HepG2 (cell line): Measurements from ENCODE around the gene AVPR2. TPM values are rescaled to one million over a fixed set of nuclear protein-coding genes. Genes with fewer than 3 reads are reported as not detected.
A peak's percentile ranks its signal among the peaks of the same experiment; 100 is the strongest.

Experiments
- ATAC-seq: fragments of 200-7000 bp; cut with Tn5 transposase; 3 replicates; pipeline ENCODE4 v1.9.1; 2020; ENCODE audit warnings: mild to moderate bottlenecking, moderate library complexity
- BruUV-seq: library from RNA; stranded (reverse); fragments of 400-500 nt; replicated peaks from 2 replicates; lab custom pipeline; 2021; lab: Mats Ljungman, UMichigan
- CTCF ChIA-PET: fragments of 300-600 bp; formaldehyde crosslinking; extraction: SDS; loops from one replicate; lab custom pipeline; 2021; ENCODE audit warnings: low total read pairs, inconsistent platforms, low intra/inter-chr PET ratio; lab: Yijun Ruan, JAX
- POLR2A ChIA-PET: fragments of 350-600 bp; sonication (Branson Sonifier 250); formaldehyde crosslinking; loops from one replicate; lab custom pipeline; 2020; ENCODE audit warnings: antibody characterized with exemption, inconsistent platforms; lab: Yijun Ruan, JAX
- DNase-seq: peaks from one replicate; pipeline ENCODE4 v3.0.0-alpha.2; 2015; ENCODE audit warnings: low spot score
- FAIRE-seq: peaks from 3 replicates; lab custom pipeline; 2011; peaks lifted over from hg19 to GRCh38; lab: Jason Lieb, UNC
- H2AFZ ChIP-seq: one replicate; pipeline ENCODE4 v1.6.1; 2011; ENCODE audit warnings: low read length, inconsistent platforms
- H3K27ac ChIP-seq: fragments of 300-600 bp; 3 replicates; pipeline ENCODE4 v1.8.0; 2011; ENCODE audit warnings: mixed run types, mild to moderate bottlenecking, mixed read lengths, low read length, inconsistent platforms; ENCODE audit not compliant: insufficient read depth; ENCODE audit errors: extremely low read length
- H3K27me3 ChIP-seq, 2 experiments: fragments of 200-600 bp in 1 of 2; 2 replicates in 1 of 2; 3 replicates in 1 of 2; pipeline versions ENCODE4 v1.6.0 to v1.8.0; 2011; ENCODE audit warnings: low read length in 2 of 2, mild to moderate bottlenecking in 2 of 2, moderate library complexity in 2 of 2, inconsistent platforms in 1 of 2; ENCODE audit not compliant: insufficient read depth in 2 of 2, control insufficient read depth in 1 of 2
- H3K36me3 ChIP-seq, 2 experiments: fragments of 200-600 bp in 1 of 2; replicated peaks in 1 of 2; 2 replicates in 1 of 2; 3 replicates in 1 of 2; pipeline versions ENCODE4 v1.5.1 to v1.8.0; 2011; ENCODE audit warnings: low read length in 2 of 2, inconsistent platforms in 1 of 2; ENCODE audit not compliant: insufficient read depth in 2 of 2, control insufficient read depth in 1 of 2
- H3K4me1 ChIP-seq: 2 replicates; pipeline ENCODE4 v1.5.1; 2012; ENCODE audit warnings: low read length, inconsistent platforms; ENCODE audit not compliant: insufficient read depth
- H3K4me2 ChIP-seq: 2 replicates; pipeline ENCODE4 v1.6.0; 2011; ENCODE audit warnings: low read depth, low read length, inconsistent platforms
- H3K4me3 ChIP-seq, 3 experiments: fragments of 200-600 bp in 1 of 3; sonication (generic), shearing (Covaris generic) in 1 of 3; replicated peaks in 1 of 3; 2 replicates each; pipeline ENCODE4 v1.5.1; 2011 to 2016; ENCODE audit warnings: low read length in 3 of 3, inconsistent platforms in 2 of 3, low read depth in 2 of 3, mild to moderate bottlenecking in 2 of 3, control low read depth in 1 of 3, mixed read lengths in 1 of 3; ENCODE audit not compliant: insufficient read depth in 1 of 3
- H3K79me2 ChIP-seq: one replicate; pipeline ENCODE4 v1.6.1; 2011; ENCODE audit warnings: low read length, inconsistent platforms; ENCODE audit not compliant: insufficient read depth
- H3K9ac ChIP-seq: 2 replicates; pipeline ENCODE4 v1.6.0; 2011; ENCODE audit warnings: mild to moderate bottlenecking, low read depth, low read length, inconsistent platforms; ENCODE audit not compliant: insufficient read depth
- H3K9me3 ChIP-seq: 2 replicates; pipeline ENCODE4 v1.5.1; 2012; ENCODE audit warnings: mild to moderate bottlenecking, low read length
- H4K20me1 ChIP-seq: 2 replicates; pipeline ENCODE4 v1.6.0; 2011; ENCODE audit warnings: inconsistent platforms, mild to moderate bottlenecking, low read length, moderate library complexity; ENCODE audit not compliant: insufficient read depth
- ADNP ChIP-seq: sonication (generic); formaldehyde crosslinking; IDR thresholded peaks from 2 replicates; pipeline ENCODE4 v1.4.0; 2020; ENCODE audit warnings: missing genetic modification reagents
- CBX1 ChIP-seq: IDR thresholded peaks from one replicate; pipeline ENCODE4 v1.6.1; 2016; ENCODE audit warnings: antibody characterized with exemption, low read depth
- FOXC1 ChIP-seq: sonication (generic); formaldehyde crosslinking; IDR thresholded peaks from 2 replicates; pipeline ENCODE4 v1.8.0; 2022; ENCODE audit warnings: mild to moderate bottlenecking, missing genetic modification reagents, borderline replicate concordance
- GATAD2A ChIP-seq: IDR thresholded peaks from 2 replicates; pipeline ENCODE4 v1.6.1; 2016
- HDAC6 ChIP-seq: fragments of 200-600 bp; sonication (generic); IDR thresholded peaks from 2 replicates; pipeline ENCODE4 v1.7.0; 2017; ENCODE audit warnings: mild to moderate bottlenecking, antibody characterized with exemption, low read length, low read depth
- MIER2 ChIP-seq: IDR thresholded peaks from 2 replicates; pipeline ENCODE4 v1.6.1; 2016; ENCODE audit warnings: missing biosample characterization, missing genetic modification reagents
- NCOA2 ChIP-seq: sonication (generic); formaldehyde crosslinking; IDR thresholded peaks from 2 replicates; pipeline ENCODE4 v1.8.0; 2022; ENCODE audit warnings: inconsistent platforms
- SCMH1 ChIP-seq: sonication (generic); formaldehyde crosslinking; IDR thresholded peaks from 2 replicates; pipeline ENCODE4 v1.9.0; 2021; ENCODE audit warnings: missing genetic modification reagents, mild to moderate bottlenecking, borderline replicate concordance
- TOE1 ChIP-seq: sonication (generic); formaldehyde crosslinking; IDR thresholded peaks from 2 replicates; pipeline ENCODE4 v1.4.0; 2020; ENCODE audit warnings: mild to moderate bottlenecking, missing genetic modification reagents
- ZMYM4 ChIP-seq: sonication (generic); formaldehyde crosslinking; IDR thresholded peaks from 2 replicates; pipeline ENCODE4 v1.8.1; 2023; ENCODE audit warnings: mild to moderate bottlenecking, missing genetic modification reagents
- ZNF335 ChIP-seq: sonication (generic); formaldehyde crosslinking; IDR thresholded peaks from 2 replicates; pipeline ENCODE4 v1.4.0; 2020; ENCODE audit warnings: missing genetic modification reagents
- ZNF703 ChIP-seq: sonication (generic); formaldehyde crosslinking; IDR thresholded peaks from 2 replicates; pipeline ENCODE4 v1.5.1; 2020; ENCODE audit warnings: missing genetic modification reagents, mild to moderate bottlenecking, moderate library complexity, borderline replicate concordance
- ZSCAN22 ChIP-seq: sonication (generic); formaldehyde crosslinking; IDR thresholded peaks from 2 replicates; pipeline ENCODE4 v1.4.0; 2020; ENCODE audit warnings: mild to moderate bottlenecking, missing genetic modification reagents
- WGBS: methylation state at CpG from one replicate; pipeline ENCODE4 v1.1.6; 2017; ENCODE audit warnings: low lambda C conversion rate; 5-methylcytosine and 5-hydroxymethylcytosine counted together
- in situ Hi-C: cut with HindIII; loops from 2 replicates; pipeline ENCODE4 v1.10.0; 2017; ENCODE audit warnings: low pct_unique_long_range_greater_than_20kb; ENCODE audit not compliant: extremely low pct_ligation_motif_present
- intact Hi-C: fragments of 100-400 bp; cut with micrococcal nuclease; formaldehyde crosslinking; loops from one replicate; pipeline ENCODE4 v1.10.0; 2022; ENCODE audit not compliant: unreplicated experiment
- polyA plus RNA-seq, 8 experiments: library from polyadenylated mRNA; depleted of rRNA in 3 of 8; stranded (reverse) in 7 of 8; unstranded in 1 of 8; fragments of >200 nt; fragmentation: Illumina TruSeq in 4 of 8; extraction: Trizol in 4 of 8; gene quantifications; 2 replicates each; pipeline versions ENCODE4 v1.2.1 to v1.2.3, GENCODE V29; 2011 to 2016; ENCODE audit warnings: low read depth in 4 of 8, missing spikeins in 1 of 8, mixed read lengths in 1 of 8; ENCODE audit not compliant: insufficient read depth in 1 of 8
- total RNA-seq, 5 experiments: library from RNA; depleted of rRNA; stranded (reverse); fragments of >200 nt; fragmentation: Illumina TruSeq; extraction: Trizol; gene quantifications; 2 replicates each; pipeline ENCODE4 v1.2.3, GENCODE V29; 2016; ENCODE audit warnings: low read depth in 1 of 5
- TF ChIP-seq, protein P1 (sequence below): sonication (generic); formaldehyde crosslinking; IDR thresholded peaks from 2 replicates; pipeline ENCODE4 v1.8.0; 2022; ENCODE audit warnings: missing genetic modification reagents, low read depth, mild to moderate bottlenecking, borderline replicate concordance
- TF ChIP-seq, protein P2 (sequence below): sonication (generic); formaldehyde crosslinking; IDR thresholded peaks from 2 replicates; pipeline ENCODE4 v1.4.0; 2020; ENCODE audit warnings: missing genetic modification reagents
- TF ChIP-seq, protein P3 (sequence below): IDR thresholded peaks from 2 replicates; pipeline ENCODE4 v1.6.1; 2016; ENCODE audit warnings: missing compliant biosample characterization, missing genetic modification reagents, borderline replicate concordance
- TF ChIP-seq, protein P4 (sequence below): sonication (generic); formaldehyde crosslinking; IDR thresholded peaks from 2 replicates; pipeline ENCODE4 v1.5.1; 2020; ENCODE audit warnings: mild to moderate bottlenecking, missing genetic modification reagents, borderline replicate concordance

The AVPR2 gene
- total and polyA plus RNA-seq, 2 of the 13 experiments (the other 11 are each of a cell fraction or from before 2014, with no cell fraction given) = not detected

DNA sequence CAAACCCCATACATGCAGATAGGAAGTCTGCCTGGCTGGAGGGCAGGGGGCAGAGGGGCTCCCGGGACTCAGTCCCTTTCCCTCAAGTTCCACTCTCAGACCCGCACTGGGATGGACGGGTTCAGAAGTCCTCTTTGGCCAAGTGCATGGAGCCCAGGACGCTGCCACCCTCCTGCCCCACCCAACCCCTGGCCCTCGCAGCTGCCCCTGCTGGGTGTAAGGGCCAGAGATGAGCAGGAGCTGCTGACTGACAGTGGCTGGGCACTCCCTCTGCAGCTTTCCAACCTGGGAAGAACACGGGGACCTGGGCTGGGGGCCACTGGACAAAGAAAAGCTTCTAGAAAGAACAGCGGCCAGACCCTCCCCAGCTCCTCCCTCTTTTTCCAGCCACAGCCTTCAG is 21.9 kb upstream of the AVPR2 start:
- TF ChIP-seq GATAD2A (no peak), ZNF703 (no peak), CBX1 (no peak), HDAC6 (no peak), ZMYM4 (CRISPR knock-in tag) (no peak), ADNP (no peak), ZNF335 (CRISPR knock-in tag) (no peak), NCOA2 (CRISPR knock-in tag) (no peak), ZSCAN22 (CRISPR knock-in tag) (no peak), MIER2 (CRISPR knock-in tag) (no peak), FOXC1 (CRISPR knock-in tag) (no peak), SCMH1 (CRISPR knock-in tag) (no peak), TOE1 (no peak)
- TF ChIP-seq, protein P1, sequence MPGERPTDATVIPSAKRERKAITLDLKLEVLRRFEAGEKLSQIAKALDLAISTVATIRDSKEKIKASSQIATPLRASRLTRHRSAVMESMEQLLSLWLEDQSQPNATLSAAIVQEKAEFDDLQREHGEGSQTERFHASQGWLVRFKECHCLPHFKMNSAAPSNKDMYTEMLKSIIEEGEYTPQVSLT (CRISPR knock-in tag) = no peak
- TF ChIP-seq, protein P2, sequence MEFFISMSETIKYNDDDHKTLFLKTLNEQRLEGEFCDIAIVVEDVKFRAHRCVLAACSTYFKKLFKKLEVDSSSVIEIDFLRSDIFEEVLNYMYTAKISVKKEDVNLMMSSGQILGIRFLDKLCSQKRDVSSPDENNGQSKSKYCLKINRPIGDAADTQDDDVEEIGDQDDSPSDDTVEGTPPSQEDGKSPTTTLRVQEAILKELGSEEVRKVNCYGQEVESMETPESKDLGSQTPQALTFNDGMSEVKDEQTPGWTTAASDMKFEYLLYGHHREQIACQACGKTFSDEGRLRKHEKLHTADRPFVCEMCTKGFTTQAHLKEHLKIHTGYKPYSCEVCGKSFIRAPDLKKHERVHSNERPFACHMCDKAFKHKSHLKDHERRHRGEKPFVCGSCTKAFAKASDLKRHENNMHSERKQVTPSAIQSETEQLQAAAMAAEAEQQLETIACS (CRISPR knock-in tag) = no peak
- TF ChIP-seq, protein P3, sequence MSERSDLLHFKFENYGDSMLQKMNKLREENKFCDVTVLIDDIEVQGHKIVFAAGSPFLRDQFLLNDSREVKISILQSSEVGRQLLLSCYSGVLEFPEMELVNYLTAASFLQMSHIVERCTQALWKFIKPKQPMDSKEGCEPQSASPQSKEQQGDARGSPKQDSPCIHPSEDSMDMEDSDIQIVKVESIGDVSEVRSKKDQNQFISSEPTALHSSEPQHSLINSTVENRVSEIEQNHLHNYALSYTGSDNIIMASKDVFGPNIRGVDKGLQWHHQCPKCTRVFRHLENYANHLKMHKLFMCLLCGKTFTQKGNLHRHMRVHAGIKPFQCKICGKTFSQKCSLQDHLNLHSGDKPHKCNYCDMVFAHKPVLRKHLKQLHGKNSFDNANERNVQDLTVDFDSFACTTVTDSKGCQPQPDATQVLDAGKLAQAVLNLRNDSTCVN (CRISPR knock-in tag) = no peak
- TF ChIP-seq, protein P4, sequence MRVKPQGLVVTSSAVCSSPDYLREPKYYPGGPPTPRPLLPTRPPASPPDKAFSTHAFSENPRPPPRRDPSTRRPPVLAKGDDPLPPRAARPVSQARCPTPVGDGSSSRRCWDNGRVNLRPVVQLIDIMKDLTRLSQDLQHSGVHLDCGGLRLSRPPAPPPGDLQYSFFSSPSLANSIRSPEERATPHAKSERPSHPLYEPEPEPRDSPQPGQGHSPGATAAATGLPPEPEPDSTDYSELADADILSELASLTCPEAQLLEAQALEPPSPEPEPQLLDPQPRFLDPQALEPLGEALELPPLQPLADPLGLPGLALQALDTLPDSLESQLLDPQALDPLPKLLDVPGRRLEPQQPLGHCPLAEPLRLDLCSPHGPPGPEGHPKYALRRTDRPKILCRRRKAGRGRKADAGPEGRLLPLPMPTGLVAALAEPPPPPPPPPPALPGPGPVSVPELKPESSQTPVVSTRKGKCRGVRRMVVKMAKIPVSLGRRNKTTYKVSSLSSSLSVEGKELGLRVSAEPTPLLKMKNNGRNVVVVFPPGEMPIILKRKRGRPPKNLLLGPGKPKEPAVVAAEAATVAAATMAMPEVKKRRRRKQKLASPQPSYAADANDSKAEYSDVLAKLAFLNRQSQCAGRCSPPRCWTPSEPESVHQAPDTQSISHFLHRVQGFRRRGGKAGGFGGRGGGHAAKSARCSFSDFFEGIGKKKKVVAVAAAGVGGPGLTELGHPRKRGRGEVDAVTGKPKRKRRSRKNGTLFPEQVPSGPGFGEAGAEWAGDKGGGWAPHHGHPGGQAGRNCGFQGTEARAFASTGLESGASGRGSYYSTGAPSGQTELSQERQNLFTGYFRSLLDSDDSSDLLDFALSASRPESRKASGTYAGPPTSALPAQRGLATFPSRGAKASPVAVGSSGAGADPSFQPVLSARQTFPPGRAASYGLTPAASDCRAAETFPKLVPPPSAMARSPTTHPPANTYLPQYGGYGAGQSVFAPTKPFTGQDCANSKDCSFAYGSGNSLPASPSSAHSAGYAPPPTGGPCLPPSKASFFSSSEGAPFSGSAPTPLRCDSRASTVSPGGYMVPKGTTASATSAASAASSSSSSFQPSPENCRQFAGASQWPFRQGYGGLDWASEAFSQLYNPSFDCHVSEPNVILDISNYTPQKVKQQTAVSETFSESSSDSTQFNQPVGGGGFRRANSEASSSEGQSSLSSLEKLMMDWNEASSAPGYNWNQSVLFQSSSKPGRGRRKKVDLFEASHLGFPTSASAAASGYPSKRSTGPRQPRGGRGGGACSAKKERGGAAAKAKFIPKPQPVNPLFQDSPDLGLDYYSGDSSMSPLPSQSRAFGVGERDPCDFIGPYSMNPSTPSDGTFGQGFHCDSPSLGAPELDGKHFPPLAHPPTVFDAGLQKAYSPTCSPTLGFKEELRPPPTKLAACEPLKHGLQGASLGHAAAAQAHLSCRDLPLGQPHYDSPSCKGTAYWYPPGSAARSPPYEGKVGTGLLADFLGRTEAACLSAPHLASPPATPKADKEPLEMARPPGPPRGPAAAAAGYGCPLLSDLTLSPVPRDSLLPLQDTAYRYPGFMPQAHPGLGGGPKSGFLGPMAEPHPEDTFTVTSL (CRISPR knock-in tag) = no peak
- TF ChIP-seq, all 625 proteins: peak for 0
- Histone ChIP-seq H3K4me3 (peak overlapping the region in 1 of 3 experiments; percentile 23; a peak in 1 of 6 replicates), H2AFZ (no peak overlapping the region), H3K4me1 (peaks cover 51% of the 10 kb centered on the region), H4K20me1 (no peaks in the 10 kb centered on the region), H3K27ac (no peak overlapping the region), H3K9ac (peak overlapping the region; percentile 29; the same call in 1 of the 2 replicates), H3K4me2 (peak overlapping the region; percentile 57), H3K36me3 (no peaks in the 10 kb centered on the region), H3K27me3 (peaks cover 0 to 19% of the 10 kb centered on the region in 2 experiments; a peak in 3 of 5 replicates), H3K9me3 (no peaks in the 10 kb centered on the region), H3K79me2 (no peaks in the 10 kb centered on the region)
- ATAC-seq (peak; percentile 26), FAIRE-seq (no peak), DNase-seq (peak; percentile 5)
- in situ Hi-C loops = no loop called here
- CTCF ChIA-PET = no interaction called here
- POLR2A ChIA-PET = no interaction called here
- no CpG with 5 or more reads among the region's 7 CpGs for WGBS
- intact Hi-C loops = no loop called here
- BruUV-seq = no TSS peak
